GM13976 (cell line): Measurements from ENCODE around the gene ASB18.

Source experiments
- DNase-seq: peaks from one replicate; pipeline ENCODE4 v3.0.0; 2012; ENCODE audit warnings: low spot score
- CTCF ChIP-seq: IDR thresholded peaks from 2 replicates; pipeline ENCODE4 v1.5.1; 2012; ENCODE audit warnings: borderline replicate concordance, mild to moderate bottlenecking; ENCODE audit not compliant: insufficient read depth; ENCODE audit errors: extremely low read depth, missing control alignments, control extremely low read depth
- in situ Hi-C: fragments of 300-500 bp; cut with MboI; formaldehyde crosslinking; loops from one replicate; pipeline ENCODE4 v1.12.0; 2022; ENCODE audit warnings: low sequenced_read_pairs, mixed read lengths, inconsistent platforms; ENCODE audit not compliant: unreplicated experiment

The ASB18 gene

GRCh38 chr2:236219411-236219810, 44.8 kb downstream of the ASB18 start:
- in situ Hi-C loops = no loop called here
- TF ChIP-seq CTCF = no peak
- no peak for DNase-seq

- in situ Hi-C loops = no loop called here
- no peak for DNase-seq
- TF ChIP-seq CTCF = no peak
Observed at GRCh38 chr2:236217926-236218325, 46.3 kb downstream of the ASB18 start.

GRCh38 chr2:236216711-236217110, 47.5 kb downstream of the ASB18 start:
- in situ Hi-C loops = no loop called here
- no peak for TF ChIP-seq CTCF
- DNase-seq = no peak

- in situ Hi-C loops = no loop called here
- DNase-seq = no peak
- TF ChIP-seq CTCF = no peak
Observed at GRCh38 chr2:236215761-236216333, 48.4 kb downstream of the ASB18 start.

- no peak for TF ChIP-seq CTCF
- in situ Hi-C loops = no loop called here
Observed at GRCh38 chr2:236215196-236215595, 49.0 kb downstream of the ASB18 start.

GRCh38 chr2:236214376-236214995, 49.7 kb downstream of the ASB18 start:
- no peak for DNase-seq
- TF ChIP-seq CTCF = no peak
- in situ Hi-C loops = no loop called here

More at GRCh38 chr2:236215196-236215595, 49.0 kb downstream of the ASB18 start:
- no peak for DNase-seq

GRCh38 chr2:236211296-236211695, 52.9 kb downstream of the ASB18 start:
- DNase-seq = no peak

More at GRCh38 chr2:236211296-236211695, 52.9 kb downstream of the ASB18 start:
- no peak for TF ChIP-seq CTCF
- in situ Hi-C loops = no loop called here
